Measurements from ENCODE around the gene PTPRN2.

Gene PTPRN2

DNA sequence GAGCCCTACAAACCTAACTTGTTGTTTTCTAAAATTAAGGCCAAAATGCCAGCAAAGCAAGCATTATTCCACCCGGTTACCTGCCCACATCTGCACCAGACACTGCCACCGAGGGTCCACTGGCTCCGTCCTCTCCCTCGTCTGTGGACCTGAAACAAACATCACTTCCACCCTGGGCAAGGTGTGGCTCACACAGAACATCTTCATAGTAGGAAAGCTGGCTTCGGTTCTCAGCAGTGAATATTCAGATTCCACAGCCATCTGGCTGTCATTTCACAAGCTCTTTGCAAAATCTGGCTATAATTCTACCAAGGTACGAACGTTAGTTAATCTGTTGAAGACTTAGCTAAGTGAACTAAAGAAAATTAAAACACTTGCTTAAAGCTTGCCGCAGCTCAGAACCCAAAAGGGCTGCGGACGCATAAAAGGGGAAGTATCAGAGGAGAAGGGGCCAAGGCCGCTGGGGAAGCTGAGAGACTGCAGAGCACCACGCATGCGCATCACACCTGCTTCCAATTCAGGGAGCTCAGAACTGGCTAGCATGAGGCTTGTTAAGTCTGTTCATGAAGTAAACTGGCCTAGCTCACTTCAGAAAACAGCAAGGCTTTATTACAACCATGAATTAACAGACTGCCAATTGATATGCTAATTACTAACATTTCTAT lies 46.1 kb downstream of the PTPRN2 start:
- DNase-seq (ENCODE audit: low read depth), result no peak
- H3K4me3 ChIP-seq (ENCODE audit: low read depth, low read length), result no peak overlapping the region
- TF ChIP-seq, protein P1, sequence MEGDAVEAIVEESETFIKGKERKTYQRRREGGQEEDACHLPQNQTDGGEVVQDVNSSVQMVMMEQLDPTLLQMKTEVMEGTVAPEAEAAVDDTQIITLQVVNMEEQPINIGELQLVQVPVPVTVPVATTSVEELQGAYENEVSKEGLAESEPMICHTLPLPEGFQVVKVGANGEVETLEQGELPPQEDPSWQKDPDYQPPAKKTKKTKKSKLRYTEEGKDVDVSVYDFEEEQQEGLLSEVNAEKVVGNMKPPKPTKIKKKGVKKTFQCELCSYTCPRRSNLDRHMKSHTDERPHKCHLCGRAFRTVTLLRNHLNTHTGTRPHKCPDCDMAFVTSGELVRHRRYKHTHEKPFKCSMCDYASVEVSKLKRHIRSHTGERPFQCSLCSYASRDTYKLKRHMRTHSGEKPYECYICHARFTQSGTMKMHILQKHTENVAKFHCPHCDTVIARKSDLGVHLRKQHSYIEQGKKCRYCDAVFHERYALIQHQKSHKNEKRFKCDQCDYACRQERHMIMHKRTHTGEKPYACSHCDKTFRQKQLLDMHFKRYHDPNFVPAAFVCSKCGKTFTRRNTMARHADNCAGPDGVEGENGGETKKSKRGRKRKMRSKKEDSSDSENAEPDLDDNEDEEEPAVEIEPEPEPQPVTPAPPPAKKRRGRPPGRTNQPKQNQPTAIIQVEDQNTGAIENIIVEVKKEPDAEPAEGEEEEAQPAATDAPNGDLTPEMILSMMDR (conservative IDR thresholded peaks at IDR 0.05; ENCODE audit: low read depth, low read length), result no peak

DNA sequence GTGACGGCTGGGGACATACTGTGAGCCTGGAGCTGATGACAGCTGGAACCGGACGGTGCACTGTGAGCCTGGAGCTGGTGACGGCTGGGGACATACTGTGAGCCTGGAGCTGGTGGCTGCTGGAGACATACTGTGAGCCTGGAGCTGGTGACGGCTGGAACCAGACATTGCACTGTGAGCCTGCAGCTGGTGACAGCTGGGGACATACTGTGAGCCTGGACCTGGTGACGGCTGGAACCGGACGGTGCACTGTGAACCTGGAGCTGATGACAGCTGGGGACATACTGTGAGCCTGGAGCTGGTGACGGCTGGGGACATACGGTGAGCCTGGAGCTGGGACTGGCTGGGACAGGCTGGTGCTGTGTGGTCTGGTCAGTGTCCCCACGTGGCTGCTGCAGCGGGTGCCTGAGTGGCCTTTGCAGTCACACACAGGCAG lies 47.9 kb downstream of the PTPRN2 start:
- DNase-seq (ENCODE audit: low read depth), result no peak

DNA sequence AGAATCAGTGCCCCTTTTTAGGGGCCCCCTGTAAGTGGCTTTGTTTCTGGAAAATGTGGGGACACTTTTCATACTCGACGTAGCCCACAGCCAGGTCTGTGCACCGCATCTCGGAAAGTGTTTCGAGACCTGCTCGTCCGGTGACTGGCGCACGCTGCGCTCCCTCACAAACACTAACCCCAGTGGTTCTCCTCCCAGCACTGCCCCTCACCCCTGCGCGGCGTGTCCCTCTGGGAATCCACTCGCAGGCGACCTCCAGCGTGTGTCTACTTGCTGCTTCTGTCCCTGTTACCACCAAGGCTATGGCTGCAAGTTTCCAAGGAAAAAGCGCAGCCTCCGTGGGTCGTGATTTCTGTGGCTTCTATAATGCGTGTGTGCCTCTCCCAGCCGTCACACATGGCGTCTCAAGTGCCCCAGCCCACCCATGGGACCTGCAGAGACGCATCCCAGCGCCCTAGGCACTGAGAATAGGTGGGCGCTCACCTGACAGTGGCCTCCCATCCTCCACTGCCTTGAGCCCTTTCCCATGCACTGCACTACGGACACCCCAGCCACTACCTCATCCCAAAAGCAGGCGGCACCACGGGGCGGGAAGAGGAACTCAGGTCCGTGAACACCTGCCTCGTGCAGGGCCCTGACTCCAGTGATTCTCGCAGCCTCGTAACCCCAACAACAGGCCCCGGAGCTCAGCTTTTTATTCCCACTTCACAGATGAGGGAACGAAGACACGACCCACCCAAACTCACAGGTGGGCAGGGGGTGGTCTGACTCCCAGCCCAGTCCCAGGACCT lies 49.3 kb downstream of the PTPRN2 start:
- TF ChIP-seq, protein P1 (conservative IDR thresholded peaks at IDR 0.05; ENCODE audit: low read depth, low read length), result no peak
- DNase-seq (ENCODE audit: low read depth), result no peak
- H3K4me3 ChIP-seq (ENCODE audit: low read depth, low read length), result no peak overlapping the region

More for the DNA sequence above, 47.9 kb downstream of the PTPRN2 start:
- no peak overlapping the region for H3K4me3 ChIP-seq (ENCODE audit: low read depth, low read length)
- TF ChIP-seq, protein P1 (conservative IDR thresholded peaks at IDR 0.05; ENCODE audit: low read depth, low read length), result no peak

DNA sequence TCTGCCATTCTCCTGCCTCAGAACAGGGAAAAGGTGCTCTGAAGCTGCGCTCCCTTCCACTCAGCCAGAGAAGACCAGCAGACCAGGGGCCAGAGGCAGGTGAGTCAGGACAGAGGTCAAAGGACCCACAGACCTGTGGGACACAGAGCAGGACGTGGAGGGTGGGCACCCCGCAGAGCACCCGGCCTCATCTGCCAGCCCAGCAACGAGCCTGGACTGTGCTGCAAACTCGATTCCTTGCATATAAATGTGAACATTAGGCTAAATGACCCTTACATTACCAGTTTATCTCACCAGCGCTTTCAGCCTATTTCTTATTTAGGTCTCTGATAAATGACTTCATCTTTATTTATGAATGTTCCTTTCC lies 50.1 kb downstream of the PTPRN2 start:
- DNase-seq (ENCODE audit: low read depth), result no peak
- no peak overlapping the region for H3K4me3 ChIP-seq (ENCODE audit: low read depth, low read length)
- TF ChIP-seq, protein P1 (conservative IDR thresholded peaks at IDR 0.05; ENCODE audit: low read depth, low read length), result no peak

DNA sequence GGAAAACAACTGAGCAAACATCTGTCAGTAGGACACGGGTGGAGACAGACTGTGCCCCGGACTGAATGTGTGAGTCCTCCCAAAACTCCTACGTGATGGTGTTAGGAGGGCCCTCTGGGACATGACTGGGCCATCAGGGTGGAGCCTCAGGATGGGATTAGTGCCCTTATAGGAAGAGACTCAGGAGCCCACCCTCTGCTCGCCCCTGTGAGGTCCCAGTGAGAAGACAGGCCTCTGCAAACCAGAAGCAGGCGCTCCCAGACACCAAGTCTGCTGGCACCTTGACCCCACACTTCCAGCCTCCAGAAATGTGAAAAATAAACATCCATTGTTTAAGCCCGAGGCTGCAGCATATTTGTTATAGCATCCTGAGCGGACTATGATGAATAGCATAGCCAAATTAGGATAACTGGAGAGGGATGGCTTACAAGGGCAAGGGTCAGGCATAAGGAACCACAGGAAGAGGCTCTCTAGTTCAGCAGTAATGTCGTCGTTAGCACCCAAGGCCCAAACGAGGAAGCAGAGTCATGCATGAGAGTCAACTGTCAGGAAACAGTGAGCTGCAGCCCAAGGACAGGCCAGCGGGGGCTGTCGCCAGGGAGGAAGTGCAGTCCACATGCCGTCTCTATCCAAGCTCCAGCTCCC lies 50.6 kb downstream of the PTPRN2 start:
- H3K4me3 ChIP-seq (ENCODE audit: low read depth, low read length), result no peak overlapping the region
- no peak for DNase-seq (ENCODE audit: low read depth)
- TF ChIP-seq, protein P1 (conservative IDR thresholded peaks at IDR 0.05; ENCODE audit: low read depth, low read length), result no peak

DNA sequence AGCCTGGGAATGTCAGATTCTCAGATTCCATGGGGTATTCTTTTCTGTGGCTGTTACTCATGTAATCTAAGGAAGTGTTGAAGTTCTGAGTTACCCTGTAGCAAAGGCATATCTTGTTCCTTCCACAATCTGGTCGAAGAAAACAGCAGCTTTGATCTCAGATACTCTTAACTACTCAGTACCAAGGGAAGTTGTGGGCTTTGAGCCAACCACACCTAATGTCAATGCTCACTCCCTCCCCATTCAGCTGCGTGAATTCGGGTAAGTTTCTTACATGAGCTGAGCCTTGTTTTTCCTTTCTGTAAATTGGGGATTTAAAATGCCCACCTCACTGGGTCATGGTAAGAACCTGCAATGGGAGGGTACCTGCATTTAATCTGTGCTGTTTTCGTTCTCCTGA lies 52.5 kb downstream of the PTPRN2 start:
- no peak overlapping the region for H3K4me3 ChIP-seq (ENCODE audit: low read depth, low read length)
- TF ChIP-seq, protein P1 (conservative IDR thresholded peaks at IDR 0.05; ENCODE audit: low read depth, low read length), result no peak
- no peak for DNase-seq (ENCODE audit: low read depth)

All from choroid plexus epithelial cell (primary cell).